Bronchial epithelial cell (primary cell): ENCODE results near the gene GPD1. TPM values are rescaled to one million over a fixed set of nuclear protein-coding genes. Genes with fewer than 3 reads are reported as not detected.

Experiments used
- DNase-seq: peaks from one replicate; pipeline ENCODE4 v3.0.0-alpha.2; 2010; ENCODE audit warnings: low read depth
- FAIRE-seq: peaks from 2 replicates; lab custom pipeline; 2011; peaks lifted over from hg19 to GRCh38; lab: Jason Lieb, UNC
- H3K27me3 ChIP-seq: 2 replicates; pipeline ENCODE4 v1.5.1; 2011; ENCODE audit warnings: low read length; ENCODE audit not compliant: control insufficient read depth, insufficient read depth
- H3K36me3 ChIP-seq: 2 replicates; pipeline ENCODE4 v1.5.1; 2011; ENCODE audit warnings: low read length; ENCODE audit not compliant: control insufficient read depth, insufficient read depth
- H3K4me3 ChIP-seq: 2 replicates; pipeline ENCODE4 v1.5.1; 2011; ENCODE audit warnings: mild to moderate bottlenecking, low read depth, low read length, control low read depth
- total RNA-seq: library from RNA; depleted of rRNA; stranded (reverse); fragments of >200 nt; gene quantifications from 2 replicates; pipeline ENCODE4 v1.2.1, GENCODE V29; 2014
- TF ChIP-seq, protein P1 (sequence below): IDR thresholded peaks from 2 replicates; pipeline ENCODE4 v1.5.1; 2011; ENCODE audit warnings: mild to moderate bottlenecking, moderate library complexity, low read length, control low read depth, inconsistent platforms; ENCODE audit not compliant: insufficient read depth, severe bottlenecking

GPD1 gene
- total RNA-seq, 1 donor from 2014 or later: 0.53 TPM

- no peak for DNase-seq
- peak; percentile 64 for FAIRE-seq
- Histone ChIP-seq H3K36me3 (no peaks in the 10 kb centered on the region), H3K4me3 (no peak overlapping the region), H3K27me3 (no peaks in the 10 kb centered on the region)
- TF ChIP-seq, protein P1, sequence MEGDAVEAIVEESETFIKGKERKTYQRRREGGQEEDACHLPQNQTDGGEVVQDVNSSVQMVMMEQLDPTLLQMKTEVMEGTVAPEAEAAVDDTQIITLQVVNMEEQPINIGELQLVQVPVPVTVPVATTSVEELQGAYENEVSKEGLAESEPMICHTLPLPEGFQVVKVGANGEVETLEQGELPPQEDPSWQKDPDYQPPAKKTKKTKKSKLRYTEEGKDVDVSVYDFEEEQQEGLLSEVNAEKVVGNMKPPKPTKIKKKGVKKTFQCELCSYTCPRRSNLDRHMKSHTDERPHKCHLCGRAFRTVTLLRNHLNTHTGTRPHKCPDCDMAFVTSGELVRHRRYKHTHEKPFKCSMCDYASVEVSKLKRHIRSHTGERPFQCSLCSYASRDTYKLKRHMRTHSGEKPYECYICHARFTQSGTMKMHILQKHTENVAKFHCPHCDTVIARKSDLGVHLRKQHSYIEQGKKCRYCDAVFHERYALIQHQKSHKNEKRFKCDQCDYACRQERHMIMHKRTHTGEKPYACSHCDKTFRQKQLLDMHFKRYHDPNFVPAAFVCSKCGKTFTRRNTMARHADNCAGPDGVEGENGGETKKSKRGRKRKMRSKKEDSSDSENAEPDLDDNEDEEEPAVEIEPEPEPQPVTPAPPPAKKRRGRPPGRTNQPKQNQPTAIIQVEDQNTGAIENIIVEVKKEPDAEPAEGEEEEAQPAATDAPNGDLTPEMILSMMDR: no peak
Measured at GRCh38 chr12:50062728-50063460, 40.9 kb upstream of the GPD1 start.

DNA sequence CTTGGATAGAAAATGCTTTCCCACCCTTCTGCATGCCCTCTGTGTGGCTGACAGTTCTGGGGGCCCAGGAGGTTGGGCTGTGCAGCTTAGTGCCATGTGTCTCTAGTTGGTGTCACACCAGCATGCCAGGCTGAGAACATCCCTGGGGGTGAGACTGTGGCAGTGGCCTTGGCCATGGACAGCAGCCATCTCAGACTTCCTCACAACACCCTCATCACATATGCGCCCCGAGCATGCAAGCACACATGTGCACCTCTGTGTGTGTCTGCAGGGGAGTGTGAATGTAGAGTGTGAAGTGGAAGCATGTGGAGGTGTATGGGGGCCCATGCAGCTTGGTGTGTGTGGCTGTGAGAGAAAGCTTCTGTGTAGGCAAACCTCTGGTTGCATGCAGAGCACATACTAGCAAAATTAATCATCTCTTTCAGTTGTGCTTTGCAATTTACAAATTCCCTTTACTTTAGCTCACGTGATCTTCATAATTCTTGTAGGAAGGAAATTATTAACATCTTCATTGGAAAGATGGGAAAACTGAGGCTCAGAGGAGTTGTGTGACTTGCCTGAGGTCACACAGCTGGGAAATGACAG, 38.0 kb upstream of the GPD1 start:
- Histone ChIP-seq H3K36me3 (no peaks in the 10 kb centered on the region), H3K4me3 (no peak overlapping the region), H3K27me3 (no peaks in the 10 kb centered on the region)
- TF ChIP-seq, protein P1: no peak
- no peak for DNase-seq
- FAIRE-seq: peak; percentile 55

GRCh38 chr12:50066402-50066801, 37.4 kb upstream of the GPD1 start:
- Histone ChIP-seq H3K36me3 (no peaks in the 10 kb centered on the region), H3K27me3 (no peaks in the 10 kb centered on the region), H3K4me3 (no peak overlapping the region)
- TF ChIP-seq, protein P1: no peak
- FAIRE-seq (peak; percentile 82), DNase-seq (peak; percentile 50)

DNA sequence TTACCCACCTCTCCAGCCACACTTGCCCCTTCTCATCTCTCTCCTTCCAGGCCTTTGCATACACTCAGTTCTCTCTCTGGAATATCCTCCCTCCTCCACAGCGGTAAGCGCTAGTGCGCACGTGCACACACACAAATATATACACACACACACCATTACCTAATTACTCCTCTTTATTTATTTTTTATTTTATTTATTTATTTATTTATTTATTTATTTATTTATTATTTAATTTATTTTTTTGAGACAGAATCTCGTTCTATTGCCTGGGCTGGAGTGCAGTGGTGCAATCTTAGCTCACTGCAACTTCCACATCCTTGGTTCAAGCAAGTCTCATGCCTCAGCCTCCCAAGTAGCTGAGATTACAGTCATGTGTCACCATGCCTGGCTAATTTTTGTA, 34.7 kb upstream of the GPD1 start:
- no peak for DNase-seq
- TF ChIP-seq, protein P1: no peak
- Histone ChIP-seq H3K27me3 (no peaks in the 10 kb centered on the region), H3K4me3 (no peak overlapping the region), H3K36me3 (no peaks in the 10 kb centered on the region)
- no peak for FAIRE-seq

- Histone ChIP-seq H3K27me3 (no peaks in the 10 kb centered on the region), H3K36me3 (no peaks in the 10 kb centered on the region), H3K4me3 (no peak overlapping the region)
- TF ChIP-seq, protein P1: no peak
- FAIRE-seq: no peak
- DNase-seq: no peak
Measured at GRCh38 chr12:50069539-50069938, 34.3 kb upstream of the GPD1 start.
